SK-MEL-5 (cell line): Measurements from ENCODE around the gene IFRD2. TPM values are rescaled to one million over a fixed set of nuclear protein-coding genes. Genes with fewer than 3 reads are reported as not detected.

Source experiments
- DNase-seq: peaks from one replicate; pipeline ENCODE4 v3.0.0-alpha.2; 2016; ENCODE audit warnings: low read depth, low spot score
- in situ Hi-C: cut with HindIII; loops from 2 replicates; pipeline ENCODE4 v1.10.0; 2016; ENCODE audit warnings: low sequenced_read_pairs, high pct_unique_total_duplicates, low pct_unique_long_range_greater_than_20kb
- total RNA-seq: library from RNA; depleted of rRNA; stranded (reverse); fragments of >200 nt; shearing (Covaris generic); gene quantifications from 2 replicates; pipeline ENCODE4 v1.2.3, GENCODE V29; 2014

Gene IFRD2
- total RNA-seq, 1 experiment from 2014 or later: 80.5 TPM

GRCh38 chr3:50325497-50326181, 33.4 kb upstream of the IFRD2 start:
- no peak for DNase-seq
- in situ Hi-C loops: no loop called here

DNA sequence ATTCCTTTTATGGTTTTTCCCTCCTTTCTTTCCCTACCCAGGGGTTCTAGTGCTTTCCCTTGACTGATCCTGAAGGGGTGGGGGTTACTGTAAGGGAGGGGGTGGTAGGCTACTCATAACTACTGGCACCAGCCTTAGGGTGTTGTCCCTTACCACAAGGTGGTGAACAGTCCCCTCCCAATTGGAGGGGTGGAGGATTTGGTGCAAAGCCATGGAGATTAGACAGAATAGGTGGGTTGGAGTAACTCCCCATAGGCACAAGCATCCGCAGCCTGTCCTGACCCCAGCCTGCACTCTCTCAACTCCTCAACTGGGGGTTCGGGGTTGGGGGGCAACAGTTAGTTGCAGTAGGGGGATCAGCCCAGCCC, 32.9 kb upstream of the IFRD2 start:
- in situ Hi-C loops: no loop called here
- no peak for DNase-seq

DNA sequence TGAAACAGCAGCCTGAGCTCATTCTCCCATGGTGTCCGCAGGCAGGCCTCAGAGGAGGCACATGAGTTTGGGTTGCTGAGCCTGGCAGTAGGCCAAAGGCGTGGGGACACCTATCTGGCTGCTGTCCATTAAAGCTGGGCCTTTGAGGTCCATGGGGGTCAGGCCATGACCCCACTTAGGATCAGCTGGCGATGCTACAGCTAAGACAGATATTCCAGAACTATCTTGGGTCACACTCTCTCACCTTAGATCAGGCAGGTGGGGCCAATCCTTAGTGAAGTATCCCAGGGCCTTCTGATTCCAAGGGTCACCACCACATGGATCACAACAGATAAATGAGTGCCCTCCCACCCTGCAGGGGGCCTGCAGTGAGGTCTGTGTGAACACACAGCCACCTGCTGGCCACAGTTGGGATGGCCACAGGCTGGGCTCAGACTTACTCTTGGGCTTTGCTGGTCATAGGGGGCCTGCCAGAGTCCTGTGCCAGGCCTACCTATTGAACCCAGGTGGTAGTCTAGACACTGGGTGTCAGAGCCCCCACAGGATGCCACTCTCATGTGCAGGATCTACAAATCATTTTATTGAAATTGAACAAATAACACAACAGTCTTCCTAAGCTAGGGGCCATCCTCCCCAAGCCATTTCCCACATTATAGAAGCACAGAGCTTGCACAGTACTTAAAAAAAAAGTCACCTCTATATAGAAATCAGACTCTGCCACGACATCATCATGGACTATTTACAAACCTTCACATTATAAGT, 32.3 kb upstream of the IFRD2 start:
- peak; percentile 82 for DNase-seq
- in situ Hi-C loops: no loop called here

DNA sequence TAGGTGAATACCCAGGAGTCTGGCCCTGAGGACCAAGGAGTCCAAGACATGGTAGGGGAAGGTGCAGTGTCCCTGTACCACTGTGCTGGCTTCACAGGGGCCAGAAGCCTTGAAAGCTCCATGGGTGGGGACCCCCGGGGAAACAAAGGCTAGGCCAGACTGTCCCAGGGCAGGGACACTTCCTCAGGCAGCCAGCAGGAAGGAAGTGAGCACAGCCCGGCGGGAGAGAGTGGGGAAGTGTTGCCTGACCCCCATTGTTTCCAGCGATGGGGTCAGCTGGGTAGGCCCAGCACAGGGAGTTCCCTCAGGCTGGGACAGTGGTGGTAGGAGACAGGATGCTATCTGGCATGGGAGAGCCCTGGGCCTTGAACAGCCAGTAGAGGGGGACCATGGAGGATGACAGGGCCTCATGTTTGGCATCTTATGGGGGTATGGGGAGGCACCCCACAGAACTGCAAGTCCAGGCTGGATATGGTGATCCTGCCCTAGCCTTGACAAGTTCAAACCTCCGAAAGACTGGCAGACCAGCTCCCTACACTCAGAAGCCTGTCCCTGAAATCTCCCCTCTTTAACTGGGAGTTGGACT, 31.5 kb upstream of the IFRD2 start:
- in situ Hi-C loops: no loop called here
- no peak for DNase-seq

DNA sequence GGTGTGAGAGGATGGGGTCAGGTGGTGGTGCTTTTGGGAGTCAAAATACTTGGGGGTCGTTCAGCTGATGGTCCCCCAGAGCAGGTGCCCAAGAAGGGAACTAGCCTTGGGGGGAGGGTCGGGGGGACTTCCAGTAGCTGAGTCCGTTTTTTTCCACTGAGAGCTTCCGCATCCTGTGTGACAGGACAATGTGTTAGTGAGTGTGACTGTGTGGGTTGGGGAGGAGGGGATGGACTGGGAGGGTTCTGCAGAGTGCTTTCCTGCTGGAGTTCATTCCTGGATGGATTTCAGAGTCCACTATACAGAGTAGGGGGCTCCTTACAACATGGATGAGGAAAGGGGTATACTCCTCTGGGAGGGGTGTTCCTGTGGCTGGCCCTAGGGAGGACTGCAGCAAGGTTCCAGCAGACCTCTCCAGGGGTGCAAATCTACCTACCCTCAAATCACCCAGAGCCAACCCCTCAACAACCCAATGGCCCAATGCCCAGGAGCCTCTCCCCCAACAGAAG, 30.9 kb upstream of the IFRD2 start:
- no peak for DNase-seq
- in situ Hi-C loops: no loop called here

GRCh38 chr3:50322386-50323091, 30.3 kb upstream of the IFRD2 start, which contains the start of gene HYAL2:
HYAL2 (minus strand) TSS chr3:50322745; CDS start chr3:50320489, 2,256 bp downstream.
- in situ Hi-C loops: no loop called here
- DNase-seq: no peak

DNA sequence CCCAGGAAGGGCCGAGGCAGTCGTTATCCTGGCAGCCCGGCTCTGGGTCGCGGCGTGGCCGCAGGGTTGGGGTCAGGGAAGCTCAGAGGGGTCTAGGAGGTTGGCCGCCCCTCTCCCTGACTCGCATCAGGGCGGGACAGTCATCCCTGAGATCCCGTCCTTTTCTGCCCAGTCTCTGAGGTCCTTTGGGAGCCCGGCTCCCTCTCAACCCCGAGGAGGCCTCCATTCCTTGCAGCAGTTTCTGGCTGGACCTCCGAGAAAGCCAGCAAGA, 29.8 kb upstream of the IFRD2 start:
- no peak for DNase-seq
- in situ Hi-C loops: no loop called here

DNA sequence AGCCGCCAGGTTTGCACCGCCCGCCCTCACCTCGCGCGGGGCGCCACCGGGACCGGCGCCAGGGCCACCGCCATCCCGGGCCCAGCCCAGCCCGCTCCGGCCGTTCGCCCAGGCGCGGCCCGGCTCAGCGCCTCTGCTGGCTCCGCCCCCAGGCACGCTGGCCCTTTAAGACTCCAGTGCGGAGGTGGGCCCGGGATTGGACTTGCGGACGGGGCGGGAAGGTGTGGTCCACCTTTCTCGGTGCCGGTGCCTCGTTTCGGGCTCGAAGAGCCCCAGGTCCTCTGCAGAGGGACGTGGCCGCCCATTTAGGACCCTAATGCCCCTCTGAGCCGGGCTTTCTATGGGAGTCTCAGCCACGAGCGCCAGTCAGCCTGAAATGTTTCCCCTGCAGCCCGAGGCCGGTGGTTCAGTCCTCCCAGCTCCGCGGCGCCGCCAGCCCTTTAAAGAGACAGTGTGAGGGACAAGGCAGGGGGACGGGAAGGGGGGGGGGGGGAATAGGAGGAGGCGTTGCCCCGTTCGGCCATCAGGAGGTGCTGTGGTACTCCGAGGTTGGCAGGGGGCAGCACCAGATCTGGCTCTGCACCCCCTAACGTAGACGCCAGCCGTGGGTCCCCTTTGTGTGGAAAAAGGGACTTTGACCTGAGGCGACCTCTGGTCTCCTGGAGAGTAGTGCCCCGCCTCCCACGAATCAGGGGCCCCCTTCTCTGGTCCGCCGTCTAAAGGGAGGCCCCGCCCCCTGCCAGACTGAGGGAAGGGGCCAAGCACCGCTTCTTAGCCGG, 29.3 kb upstream of the IFRD2 start:
- in situ Hi-C loops: no loop called here
- peak; percentile 89 for DNase-seq

GRCh38 chr3:50320853-50321335, 28.7 kb upstream of the IFRD2 start:
- in situ Hi-C loops: no loop called here
- peak; percentile 73 for DNase-seq

GRCh38 chr3:50319894-50320625, 27.8 kb upstream of the IFRD2 start:
- in situ Hi-C loops: no loop called here
- no peak for DNase-seq

- no peak for DNase-seq
- in situ Hi-C loops: no loop called here
These were observed 27.1 kb upstream of the IFRD2 start for GRCh38 chr3:50319181-50319893.

DNA sequence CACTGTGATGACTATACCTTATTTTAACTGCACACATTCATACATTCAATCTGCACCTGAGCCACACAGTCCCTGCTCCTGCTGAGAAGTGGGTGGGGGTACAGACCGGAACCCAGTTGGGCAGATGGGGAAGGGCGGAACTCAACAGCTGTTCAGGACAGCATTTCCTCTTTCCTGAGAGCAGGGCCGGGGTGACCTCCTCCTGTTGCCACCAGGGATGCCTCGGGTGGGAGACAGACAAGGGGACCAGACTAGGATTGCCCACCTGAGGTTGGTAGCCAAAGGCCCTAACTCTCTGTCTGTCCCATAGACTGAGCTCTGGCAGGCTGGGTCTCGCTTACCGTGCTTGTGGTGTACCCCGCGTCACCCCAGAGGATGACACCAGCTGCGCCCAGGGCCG, 26.4 kb upstream of the IFRD2 start:
- in situ Hi-C loops: no loop called here
- DNase-seq: no peak

DNA sequence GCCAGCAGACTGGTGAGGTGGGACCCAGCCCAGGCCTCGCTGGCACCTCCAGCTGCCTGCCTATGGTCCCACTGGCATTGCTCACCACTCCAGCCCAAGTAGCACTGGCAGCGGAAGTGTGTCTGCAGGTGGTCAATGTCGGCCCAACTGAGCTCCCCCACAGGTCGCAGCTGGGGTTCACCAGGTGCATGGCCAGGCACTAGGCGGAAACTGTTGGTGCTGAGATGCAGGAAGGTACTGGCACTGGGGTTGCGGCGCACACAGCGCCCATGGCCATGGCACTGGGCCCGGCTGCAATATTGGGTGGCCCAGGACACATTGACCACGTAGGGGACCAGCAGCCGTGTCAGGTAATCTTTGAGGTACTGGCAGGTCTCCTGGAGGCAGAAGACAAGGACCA, 25.9 kb upstream of the IFRD2 start:
- no peak for DNase-seq
- in situ Hi-C loops: no loop called here

DNA sequence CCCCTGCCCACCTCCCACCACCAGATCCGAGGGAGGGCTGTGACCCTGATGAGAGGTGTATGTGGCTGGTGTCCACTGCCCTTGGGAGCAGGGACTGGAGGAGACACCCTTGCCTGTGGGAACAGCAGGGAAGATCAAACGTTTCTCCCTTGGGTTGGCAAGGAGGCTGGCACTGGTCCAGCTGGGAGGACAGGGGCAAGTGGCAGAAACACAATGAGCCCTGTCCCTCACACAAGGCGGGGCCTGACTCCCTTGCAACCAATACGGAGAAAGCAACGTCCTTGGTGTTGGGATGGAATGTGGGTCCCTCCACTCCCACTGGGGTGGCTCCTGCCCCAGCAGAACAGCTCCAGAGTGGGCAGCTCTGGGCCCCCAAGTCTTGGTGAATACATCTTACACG, 25.1 kb upstream of the IFRD2 start:
- DNase-seq: no peak
- in situ Hi-C loops: no loop called here

- no peak for DNase-seq
- in situ Hi-C loops: no loop called here
These were observed 24.5 kb upstream of the IFRD2 start for GRCh38 chr3:50316657-50317242.

GRCh38 chr3:50314816-50315215, 22.6 kb upstream of the IFRD2 start:
- in situ Hi-C loops: no loop called here
- no peak for DNase-seq
